Limb (tissue), 2 donors: ENCODE results near the gene KRTAP5-1.

Experiments used
- DNase-seq, 2 donors: peaks; one replicate each; pipeline ENCODE4 v3.0.0-alpha.2; 2016; ENCODE audit errors: extremely low spot score in 2 of 2

Gene KRTAP5-1

DNA sequence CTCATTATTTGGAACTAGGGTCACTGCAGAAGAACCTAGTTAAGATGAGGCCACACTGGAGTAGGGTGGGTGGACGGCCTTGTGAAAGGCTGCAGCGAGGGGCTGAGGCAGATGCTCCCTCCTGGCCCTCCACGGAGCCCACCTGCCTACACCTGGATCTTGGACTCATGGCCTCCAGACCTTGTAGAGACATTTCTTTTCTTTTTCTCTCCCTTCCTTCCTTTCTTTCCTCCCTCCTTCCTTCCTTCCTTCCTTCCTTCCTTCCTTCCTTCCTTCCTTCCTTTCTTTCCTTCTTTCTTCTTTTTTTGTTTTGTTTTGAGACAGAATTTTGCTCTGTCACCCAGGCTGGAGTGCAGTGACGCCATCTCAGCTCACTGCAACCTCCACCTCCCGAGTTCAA is 39.7 kb downstream of the KRTAP5-1 start:
- DNase-seq: no peak

DNA sequence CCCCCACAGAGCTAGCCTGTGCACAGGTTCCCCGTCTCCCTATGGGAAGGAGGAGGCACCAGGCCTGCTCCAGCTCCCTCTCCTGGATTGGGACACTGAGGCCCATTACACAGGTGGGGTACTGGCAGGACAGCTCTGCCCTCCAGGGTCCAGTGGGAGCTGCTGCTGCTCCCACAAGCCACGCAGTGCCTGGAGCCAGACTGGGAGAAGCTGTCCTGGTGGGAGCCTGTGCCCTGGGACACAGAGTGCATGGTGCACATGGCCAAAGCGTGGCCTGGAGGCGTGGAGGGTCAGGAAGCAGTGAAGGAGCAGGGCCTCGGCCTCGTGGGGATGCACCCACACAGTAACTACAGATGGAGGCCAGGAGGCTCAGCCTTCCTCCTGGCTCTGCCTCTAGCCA is 40.5 kb downstream of the KRTAP5-1 start:
- no peak for DNase-seq

DNA sequence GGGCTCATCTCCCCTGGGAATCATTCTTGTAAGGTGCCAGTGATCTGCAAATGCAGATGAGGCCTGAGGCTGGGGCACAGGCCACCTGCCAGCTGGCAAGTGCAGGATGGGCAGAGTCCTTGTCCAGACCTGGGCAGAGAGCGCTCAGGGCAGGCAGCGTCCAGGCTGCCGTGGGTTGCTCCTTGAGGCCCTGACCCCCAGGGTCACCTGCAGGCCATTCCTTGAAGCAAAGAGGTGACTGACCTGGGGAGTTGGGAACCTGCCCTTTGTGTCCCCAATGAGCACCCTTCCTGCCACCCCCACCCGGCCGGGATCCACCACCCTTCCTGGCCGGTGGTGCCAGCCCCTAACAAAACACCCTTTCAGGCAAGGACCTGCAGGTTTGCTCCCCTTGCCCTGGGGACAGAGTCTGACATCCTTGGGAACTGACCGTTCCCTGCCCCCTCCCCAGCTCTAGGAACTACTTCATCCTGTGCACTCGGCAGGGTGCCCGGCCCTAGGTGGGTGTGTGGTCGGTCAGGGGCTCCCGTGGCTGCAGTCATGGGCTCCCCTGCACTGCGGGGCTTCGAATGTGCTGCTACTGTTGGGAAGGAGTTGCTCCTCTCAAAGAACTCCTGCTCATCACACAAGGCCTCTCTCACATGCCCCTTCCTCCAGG is 41.3 kb downstream of the KRTAP5-1 start:
- DNase-seq: no peak

DNA sequence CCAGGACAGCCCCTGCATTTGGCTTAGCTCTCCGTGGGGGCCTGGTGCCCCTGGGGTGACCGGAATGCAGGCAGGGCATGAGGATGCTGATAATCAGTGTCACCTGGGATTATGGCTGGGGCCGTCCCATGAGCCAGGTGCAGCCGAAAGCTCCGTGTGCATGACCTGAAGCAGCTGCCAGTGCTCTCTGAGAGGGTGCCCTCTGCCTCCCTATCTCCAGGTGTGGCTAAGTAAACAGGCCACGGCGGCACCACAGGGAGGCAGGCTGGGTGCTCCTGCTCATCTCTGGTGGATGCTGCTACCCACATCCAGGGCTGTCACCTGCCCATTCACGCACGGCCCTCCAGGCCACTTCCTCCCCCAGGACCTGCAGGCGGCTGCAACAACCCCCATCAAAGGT is 42.8 kb downstream of the KRTAP5-1 start:
- DNase-seq: no peak

DNA sequence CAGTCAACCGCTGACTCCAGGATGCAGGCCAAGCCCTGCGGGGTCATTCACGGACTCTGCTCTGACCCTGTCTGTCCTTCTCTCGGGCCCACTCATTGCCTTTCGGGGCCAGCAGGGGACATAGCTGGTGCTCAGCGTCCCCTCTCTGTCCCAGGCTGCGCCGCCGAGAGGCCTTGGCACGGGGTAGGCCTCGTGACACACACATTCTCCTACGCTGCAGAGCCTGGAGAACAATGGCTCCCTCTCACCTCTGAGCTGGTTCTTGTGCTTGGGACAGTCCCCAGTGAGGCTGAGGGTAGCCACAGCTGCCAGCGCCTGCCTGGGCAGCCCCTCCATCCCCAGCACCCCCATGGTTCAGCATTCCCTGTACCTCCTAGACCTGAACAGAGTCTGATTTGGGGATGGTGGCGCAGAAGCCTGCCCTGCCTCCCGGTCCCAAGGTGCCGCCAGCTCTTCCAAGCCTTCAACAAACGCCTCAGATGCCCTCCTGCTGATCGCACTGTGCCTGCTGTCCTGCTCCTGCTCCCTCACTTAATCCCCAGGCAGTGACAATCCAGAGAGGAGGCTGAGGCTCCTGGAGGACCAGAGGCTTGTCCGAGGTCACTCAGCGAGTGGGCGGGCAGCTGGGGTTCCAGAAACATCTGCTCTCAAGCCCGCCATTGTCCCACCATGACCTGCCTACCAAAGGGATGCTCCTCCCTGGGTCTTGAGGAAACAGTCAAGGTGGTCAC is 43.4 kb downstream of the KRTAP5-1 start:
- DNase-seq: no peak

DNA sequence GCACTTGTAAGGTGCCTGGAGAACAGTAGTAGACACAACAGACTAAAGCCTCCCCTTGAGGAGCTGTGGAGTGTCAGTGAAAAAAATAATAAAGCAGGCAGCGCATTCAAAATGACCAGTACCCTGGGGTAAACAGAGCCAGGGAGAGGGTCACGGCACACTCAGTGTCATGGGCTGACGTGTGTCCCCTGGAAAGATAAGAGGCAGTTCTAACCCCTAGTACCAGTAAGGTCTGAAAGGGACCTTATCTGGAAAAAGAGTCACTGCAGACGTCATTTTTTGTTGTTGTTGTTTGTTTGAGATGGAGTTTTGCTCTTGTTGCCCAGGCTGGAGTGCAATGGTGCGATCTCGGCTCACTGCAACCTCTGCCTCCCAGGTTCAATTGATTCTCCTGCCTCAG is 45.0 kb downstream of the KRTAP5-1 start:
- DNase-seq: no peak

- DNase-seq: no peak
Measured at GRCh38 chr11:1538153-1538552, 46.9 kb downstream of the KRTAP5-1 start.

GRCh38 chr11:1536065-1536843 is 48.8 kb downstream of the KRTAP5-1 start:
- no peak for DNase-seq

DNA sequence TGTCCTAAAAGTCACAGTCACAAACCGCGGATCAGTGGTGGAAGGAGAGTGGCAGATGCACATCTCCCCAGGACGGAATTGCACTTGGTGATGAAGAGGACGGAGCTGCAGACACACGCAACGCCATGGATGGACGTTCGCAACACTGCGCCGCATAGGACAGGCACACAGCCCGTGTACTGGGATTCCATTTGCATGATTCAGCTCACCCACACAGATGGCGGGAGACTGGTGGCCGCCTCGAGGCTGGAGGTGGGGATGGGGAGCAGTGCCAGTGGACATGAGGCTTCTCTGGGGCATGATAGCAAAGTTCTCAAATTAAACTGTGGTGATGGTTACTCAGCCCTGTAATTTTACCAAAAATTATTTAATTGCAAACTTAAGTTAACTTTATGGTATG is 50.4 kb downstream of the KRTAP5-1 start:
- no peak for DNase-seq
